A549 (cell line): ENCODE measurements around the gene DEFB112. TPM values are rescaled to one million over a fixed set of nuclear protein-coding genes. Genes with fewer than 3 reads are reported as not detected.

Source experiments
- ATAC-seq, 2 experiments: fragments of 200-7000 bp in 1 of 2; fragments of >200 bp in 1 of 2; cut with Nextera tagmentation in 1 of 2; cut with Tn5 transposase in 1 of 2; 3 replicates each; pipeline versions ENCODE4 v1.8.0 to v1.9.1; 2018 to 2020; ENCODE audit warnings: mild to moderate bottlenecking in 1 of 2, moderate library complexity in 1 of 2
- CTCF ChIA-PET: fragments of 300-600 bp; sonication (Branson Sonifier 250); formaldehyde crosslinking; extraction: SDS; loops from one replicate; lab custom pipeline; 2021; ENCODE audit warnings: antibody characterized with exemption, inconsistent platforms; lab: Yijun Ruan, JAX
- POLR2A ChIA-PET: fragments of 350-600 bp; formaldehyde crosslinking; extraction: SDS; loops from one replicate; lab custom pipeline; 2021; ENCODE audit warnings: antibody characterized with exemption, inconsistent platforms; lab: Yijun Ruan, JAX
- DNase-seq, 2 experiments: peaks; one replicate each; pipeline versions ENCODE4 v3.0.0 to v3.0.0-alpha.2; 2011 to 2016; ENCODE audit warnings: low read depth in 1 of 2, low spot score in 1 of 2
- FAIRE-seq: peaks from 2 replicates; lab custom pipeline; 2011; peaks lifted over from hg19 to GRCh38; lab: Jason Lieb, UNC
- H3K27ac ChIP-seq, 2 experiments: fragments of >200 bp; sonication (Bioruptor Twin); formaldehyde crosslinking; 3 replicates each; pipeline ENCODE4 v1.5.1; 2016 to 2017
- H3K4me1 ChIP-seq: fragments of >200 bp; sonication (Bioruptor Twin); formaldehyde crosslinking; 3 replicates; pipeline ENCODE4 v1.6.1; 2016
- H3K4me2 ChIP-seq: fragments of >200 bp; sonication (Bioruptor Twin); formaldehyde crosslinking; 3 replicates; pipeline ENCODE4 v1.6.1; 2016
- H3K4me3 ChIP-seq: fragments of >200 bp; sonication (Bioruptor Twin); formaldehyde crosslinking; 3 replicates; pipeline ENCODE4 v1.5.1; 2016
- H3K9me3 ChIP-seq: fragments of >200 bp; sonication (Bioruptor Twin); formaldehyde crosslinking; 3 replicates; pipeline ENCODE4 v1.6.1; 2016
- CBX8 ChIP-seq: fragments of 200-600 bp; sonication (generic); IDR thresholded peaks from 2 replicates; pipeline ENCODE4 v1.6.1; 2016
- CEBPB ChIP-seq, 2 experiments: fragments of >200 bp in 1 of 2; sonication (Bioruptor Twin) in 1 of 2; formaldehyde crosslinking in 1 of 2; IDR thresholded peaks; 2 replicates each; pipeline ENCODE4 v1.6.1; 2012 to 2016
- ESRRA ChIP-seq: fragments of 150-350 bp; IDR thresholded peaks from 2 replicates; pipeline ENCODE4 v1.6.1; 2014; ENCODE audit warnings: mild to moderate bottlenecking, low read length, borderline replicate concordance
- HDAC2 ChIP-seq: fragments of 200-600 bp; sonication (generic); IDR thresholded peaks from 2 replicates; pipeline ENCODE4 v1.6.1; 2016
- HOXB13 ChIP-seq: fragments of 250-450 bp; sonication (Bioruptor Pico); IDR thresholded peaks from 2 replicates; pipeline ENCODE4 v1.5.0; 2020; ENCODE audit warnings: low read depth, mild to moderate bottlenecking, moderate library complexity
- HOXB5 ChIP-seq: fragments of 250-450 bp; sonication (Bioruptor Pico); IDR thresholded peaks from 2 replicates; pipeline ENCODE4 v1.5.0; 2020; ENCODE audit warnings: mild to moderate bottlenecking, moderate library complexity
- JUNB ChIP-seq: fragments of >200 bp; sonication (Bioruptor Twin); formaldehyde crosslinking; IDR thresholded peaks from 2 replicates; pipeline ENCODE4 v1.6.1; 2016
- MAX ChIP-seq: IDR thresholded peaks from 2 replicates; pipeline ENCODE4 v1.6.1; 2012
- NR3C1 ChIP-seq: fragments of >200 bp; sonication (Bioruptor Twin); formaldehyde crosslinking; IDR thresholded peaks from 3 replicates; pipeline ENCODE4 v1.6.1; 2017
- PBX3 ChIP-seq: IDR thresholded peaks from 2 replicates; pipeline ENCODE4 v1.6.1; 2012
- RAD21 ChIP-seq, 2 experiments: fragments of >200 bp in 1 of 2; sonication (Bioruptor Twin) in 1 of 2; formaldehyde crosslinking in 1 of 2; IDR thresholded peaks in 1 of 2; conservative IDR thresholded peaks in 1 of 2; 2 replicates in 1 of 2; 3 replicates in 1 of 2; pipeline ENCODE4 v1.6.1; 2012 to 2018; ENCODE audit warnings: inconsistent platforms in 1 of 2
- RFX5 ChIP-seq: fragments of 450-650 bp; IDR thresholded peaks from 2 replicates; pipeline ENCODE4 v1.7.1; 2014; ENCODE audit warnings: antibody characterized with exemption, mild to moderate bottlenecking, moderate library complexity
- SMC3 ChIP-seq: fragments of >200 bp; sonication (Bioruptor Twin); formaldehyde crosslinking; IDR thresholded peaks from 3 replicates; pipeline ENCODE4 v1.6.1; 2018; ENCODE audit warnings: inconsistent platforms
- SREBF2 ChIP-seq: fragments of 450-650 bp; IDR thresholded peaks from 2 replicates; pipeline ENCODE4 v1.6.1; 2014; ENCODE audit warnings: mild to moderate bottlenecking, moderate library complexity
- TFCP2L1 ChIP-seq: fragments of 250-450 bp; sonication (Bioruptor Pico); IDR thresholded peaks from 2 replicates; pipeline ENCODE4 v1.5.0; 2021; ENCODE audit warnings: mild to moderate bottlenecking
- USF2 ChIP-seq: fragments of 450-650 bp; IDR thresholded peaks from 2 replicates; pipeline ENCODE4 v1.6.1; 2014; ENCODE audit warnings: antibody characterized with exemption
- ZFP36 ChIP-seq: fragments of 450-650 bp; IDR thresholded peaks from 2 replicates; pipeline ENCODE4 v1.6.1; 2014; ENCODE audit warnings: borderline replicate concordance; ENCODE audit not compliant: partially characterized antibody
- WGBS: methylation state at CpG from one replicate; pipeline ENCODE4 v1.1.6; 2017; ENCODE audit errors: missing lambda C conversion rate; 5-methylcytosine and 5-hydroxymethylcytosine counted together
- polyA plus RNA-seq, 4 experiments: library from polyadenylated mRNA; depleted of rRNA in 3 of 4; stranded (reverse); fragments of >200 nt; fragmentation: RNase III in 1 of 4; extraction: RNeasy Plus Mini Kit Qiagen cat#74134 plus additional on column Dnase treatment in 1 of 4; gene quantifications; 2 replicates in 3 of 4; 3 replicates in 1 of 4; pipeline ENCODE4 v1.2.3, GENCODE V29; 2011 to 2017
- TF ChIP-seq, protein P1 (sequence below): fragments of >200 bp; sonication (Bioruptor Twin); formaldehyde crosslinking; IDR thresholded peaks from 3 replicates; pipeline ENCODE4 v1.5.1; 2016
- TF ChIP-seq, protein P2 (sequence below): fragments of 250-450 bp; sonication (Bioruptor Pico); IDR thresholded peaks from 2 replicates; pipeline ENCODE4 v1.5.0; 2020; ENCODE audit warnings: low read depth, mild to moderate bottlenecking, moderate library complexity

Gene DEFB112
- polyA plus RNA-seq, 2 of the 4 experiments (the other 2 are of a cell fraction), result not detected

GRCh38 chr6:50030777-50031562 is 18.8 kb downstream of the DEFB112 start:
- FAIRE-seq, result no peak
- H3K27ac ChIP-seq, result no peak overlapping the region
- POLR2A ChIA-PET, result no interaction called here
- H3K4me2 ChIP-seq, result no peak overlapping the region
- no peaks in the 10 kb centered on the region for H3K4me1 ChIP-seq
- peak in 1 of 2 experiments; percentile 39; a peak in 1 of 5 replicates for TF ChIP-seq RAD21 (conservative IDR thresholded peaks at IDR 0.05 in 1 of 2, IDR thresholded peaks at IDR 0.05 in 1 of 2)
- no peak for TF ChIP-seq TFCP2L1 (CRISPR knock-in tag)
- TF ChIP-seq SMC3, result no peak
- TF ChIP-seq NR3C1, result no peak
- no peak for TF ChIP-seq MAX
- TF ChIP-seq, protein P1, sequence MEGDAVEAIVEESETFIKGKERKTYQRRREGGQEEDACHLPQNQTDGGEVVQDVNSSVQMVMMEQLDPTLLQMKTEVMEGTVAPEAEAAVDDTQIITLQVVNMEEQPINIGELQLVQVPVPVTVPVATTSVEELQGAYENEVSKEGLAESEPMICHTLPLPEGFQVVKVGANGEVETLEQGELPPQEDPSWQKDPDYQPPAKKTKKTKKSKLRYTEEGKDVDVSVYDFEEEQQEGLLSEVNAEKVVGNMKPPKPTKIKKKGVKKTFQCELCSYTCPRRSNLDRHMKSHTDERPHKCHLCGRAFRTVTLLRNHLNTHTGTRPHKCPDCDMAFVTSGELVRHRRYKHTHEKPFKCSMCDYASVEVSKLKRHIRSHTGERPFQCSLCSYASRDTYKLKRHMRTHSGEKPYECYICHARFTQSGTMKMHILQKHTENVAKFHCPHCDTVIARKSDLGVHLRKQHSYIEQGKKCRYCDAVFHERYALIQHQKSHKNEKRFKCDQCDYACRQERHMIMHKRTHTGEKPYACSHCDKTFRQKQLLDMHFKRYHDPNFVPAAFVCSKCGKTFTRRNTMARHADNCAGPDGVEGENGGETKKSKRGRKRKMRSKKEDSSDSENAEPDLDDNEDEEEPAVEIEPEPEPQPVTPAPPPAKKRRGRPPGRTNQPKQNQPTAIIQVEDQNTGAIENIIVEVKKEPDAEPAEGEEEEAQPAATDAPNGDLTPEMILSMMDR, result peak; percentile 23; the same call in 1 of the 3 replicates
- TF ChIP-seq SREBF2, result no peak
- no peak for TF ChIP-seq PBX3
- TF ChIP-seq JUNB, result no peak
- no peak for TF ChIP-seq ZFP36
- no peak for TF ChIP-seq ESRRA
- no peak for TF ChIP-seq HOXB5 (CRISPR knock-in tag)
- TF ChIP-seq USF2, result no peak
- TF ChIP-seq RFX5, result no peak
- TF ChIP-seq HOXB13, result no peak
- no peak for TF ChIP-seq CBX8
- no peak for TF ChIP-seq HDAC2
- TF ChIP-seq, protein P2, sequence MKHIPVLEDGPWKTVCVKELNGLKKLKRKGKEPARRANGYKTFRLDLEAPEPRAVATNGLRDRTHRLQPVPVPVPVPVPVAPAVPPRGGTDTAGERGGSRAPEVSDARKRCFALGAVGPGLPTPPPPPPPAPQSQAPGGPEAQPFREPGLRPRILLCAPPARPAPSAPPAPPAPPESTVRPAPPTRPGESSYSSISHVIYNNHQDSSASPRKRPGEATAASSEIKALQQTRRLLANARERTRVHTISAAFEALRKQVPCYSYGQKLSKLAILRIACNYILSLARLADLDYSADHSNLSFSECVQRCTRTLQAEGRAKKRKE (CRISPR knock-in tag), result no peak
- TF ChIP-seq, all 56 proteins: peak for 2
- H3K9me3 ChIP-seq, result no peaks in the 10 kb centered on the region
- 26% methylated on average over 16 of the region's 18 CpGs for WGBS
- ATAC-seq (peak; percentile 68 to 82; a peak in 4 of 6 replicates), DNase-seq (peak in 1 of 2 experiments; percentile 27)
- CTCF ChIA-PET, result interaction anchor here (0.7 to 1.2 kb wide), 3 partner anchors 12 to 271 kb away, joined by 3 to 4 read pairs (median 4); no protein-coding TSS in a partner anchor
- H3K4me3 ChIP-seq, result no peak overlapping the region

DNA sequence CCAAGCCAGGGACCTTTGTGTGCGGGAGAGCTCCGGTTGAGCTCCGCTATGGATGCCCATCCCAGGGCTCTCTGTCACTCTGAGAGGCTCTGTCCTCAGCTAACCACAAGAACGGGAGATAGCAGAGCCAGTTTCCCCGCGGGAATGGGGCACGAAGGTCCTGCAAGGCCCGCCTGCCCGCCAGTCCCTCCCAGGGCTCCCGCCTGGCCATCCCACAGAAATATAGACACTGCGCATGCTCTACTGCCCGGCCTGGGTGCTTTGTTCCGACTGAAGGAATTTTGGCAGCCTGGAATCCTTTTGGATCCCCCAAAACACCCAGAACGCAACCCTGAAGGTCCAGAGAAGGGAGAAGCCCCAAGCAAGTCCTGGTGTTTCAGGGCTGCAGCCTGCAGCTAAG is 19.4 kb downstream of the DEFB112 start:
- TF ChIP-seq CEBPB (IDR thresholded peaks at IDR 0.05), result no peak
- TF ChIP-seq, all 56 proteins: peak for 0
- Histone ChIP-seq H3K27ac (no peak overlapping the region), H3K4me1 (no peaks in the 10 kb centered on the region), H3K9me3 (no peaks in the 10 kb centered on the region), H3K4me3 (no peak overlapping the region), H3K4me2 (no peak overlapping the region)
- CTCF ChIA-PET, result interaction anchor here (1.0 to 1.2 kb wide), 2 partner anchors 12 to 32 kb away, joined by 4 read pairs; no protein-coding TSS in a partner anchor
- DNase-seq (no peak), ATAC-seq (no peak), FAIRE-seq (no peak)
- WGBS, result 17% methylated on average over 6 of the region's 14 CpGs
- POLR2A ChIA-PET, result no interaction called here
